ENCODE data around the gene ARRDC5. TPM values are rescaled to one million over a fixed set of nuclear protein-coding genes. Genes with fewer than 3 reads are reported as not detected.
A peak's percentile ranks its signal among the peaks of the same experiment; 100 is the strongest.
"Not testable (repeated sequence)": the region's sequence is repeated elsewhere in the genome, so short reads cannot be mapped to it uniquely, and the experiment has no call there.

The ARRDC5 gene
- total RNA-seq, 2 experiments from 2014 or later = 0.26 to 0.58 TPM

DNA sequence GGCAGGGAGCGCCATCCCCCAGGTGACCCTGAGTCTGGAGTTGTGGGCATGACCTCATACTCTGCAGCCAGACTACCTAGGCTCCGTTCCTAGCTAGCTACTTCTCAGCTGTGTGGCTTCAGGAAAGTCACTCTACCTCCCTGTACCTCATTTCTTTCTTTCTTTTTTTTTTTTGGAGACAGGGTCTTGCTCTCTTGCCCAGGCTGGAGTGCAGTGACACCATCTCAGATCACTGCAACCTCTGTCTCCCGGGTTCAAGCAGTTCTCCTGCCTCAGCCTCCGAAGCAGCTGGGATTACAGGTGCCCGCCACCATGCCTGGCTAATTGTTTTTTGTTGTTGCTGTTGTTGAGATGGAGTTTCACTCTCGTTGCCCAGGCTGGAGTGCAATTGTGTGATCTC is 50.2 kb downstream of the ARRDC5 start:
- ATAC-seq = no peak
- H3K27me3 Mint-ChIP-seq = no peaks in the 10 kb centered on the region
- CTCF ChIA-PET = interaction anchor here (0.6 to 15.7 kb wide), 14 partner anchors 12 to 178 kb away, joined by 3 to 418 read pairs (median 6); partner anchors contain the start of genes PLIN3 and TICAM1
- no peak overlapping the region for H3K4me3 Mint-ChIP-seq
- peaks cover 3% of the 10 kb centered on the region for H3K4me1 Mint-ChIP-seq
- no peak for DNase-seq
- peaks cover 4% of the 10 kb centered on the region for H3K36me3 Mint-ChIP-seq
- no peak overlapping the region for H3K27ac Mint-ChIP-seq
- no peaks in the 10 kb centered on the region for H3K9me3 Mint-ChIP-seq (ENCODE audit: low read depth)

DNA sequence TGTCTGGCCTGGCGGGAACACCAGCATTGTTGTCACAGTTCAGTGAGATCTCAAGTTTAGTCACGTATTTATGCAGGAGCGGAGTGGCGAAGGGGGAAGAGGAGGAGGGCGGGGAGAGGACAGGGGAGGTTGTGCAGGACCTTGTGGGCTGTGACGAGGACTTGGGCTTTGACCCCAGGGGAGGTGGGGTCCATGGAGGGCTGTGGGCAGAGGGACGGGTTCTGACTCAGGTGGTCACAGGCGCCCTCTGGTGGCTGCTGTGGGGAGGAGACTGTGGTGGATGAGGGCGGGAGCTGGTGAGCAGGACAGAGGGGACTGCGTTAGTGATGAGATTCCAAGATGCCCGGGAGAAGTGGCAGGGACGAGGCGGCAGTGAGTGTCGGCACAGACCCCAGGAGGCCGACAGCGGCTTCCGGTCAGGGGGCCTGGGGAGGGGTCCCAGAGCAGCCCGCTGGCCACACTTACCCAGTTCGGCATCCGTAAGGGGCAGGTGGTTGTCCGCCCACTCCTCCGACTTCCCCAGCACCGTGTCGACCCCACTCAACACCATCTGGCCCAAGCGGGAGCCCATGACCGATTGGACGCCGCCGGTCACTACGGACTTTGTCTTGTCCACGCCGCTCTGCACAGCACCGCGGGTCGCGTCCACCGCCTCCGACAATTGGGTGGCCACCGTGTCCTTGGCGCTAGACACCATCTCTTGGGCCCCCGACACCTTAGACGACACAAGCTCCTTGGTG is 51.0 kb downstream of the ARRDC5 start:
- Mint-ChIP-seq H3K4me3 (no peak overlapping the region), H3K36me3 (peaks cover 4% of the 10 kb centered on the region), H3K27ac (no peak overlapping the region), H3K27me3 (no peaks in the 10 kb centered on the region), H3K4me1 (peaks cover 3% of the 10 kb centered on the region), H3K9me3 (ENCODE audit: low read depth) (no peaks in the 10 kb centered on the region)
- DNase-seq (peak; percentile 82), ATAC-seq (peak; percentile 87)
- CTCF ChIA-PET = interaction anchor here (0.6 to 15.7 kb wide), 25 partner anchors 10 to 179 kb away, joined by 3 to 418 read pairs (median 4); partner anchors contain the start of genes PLIN3 and TICAM1

DNA sequence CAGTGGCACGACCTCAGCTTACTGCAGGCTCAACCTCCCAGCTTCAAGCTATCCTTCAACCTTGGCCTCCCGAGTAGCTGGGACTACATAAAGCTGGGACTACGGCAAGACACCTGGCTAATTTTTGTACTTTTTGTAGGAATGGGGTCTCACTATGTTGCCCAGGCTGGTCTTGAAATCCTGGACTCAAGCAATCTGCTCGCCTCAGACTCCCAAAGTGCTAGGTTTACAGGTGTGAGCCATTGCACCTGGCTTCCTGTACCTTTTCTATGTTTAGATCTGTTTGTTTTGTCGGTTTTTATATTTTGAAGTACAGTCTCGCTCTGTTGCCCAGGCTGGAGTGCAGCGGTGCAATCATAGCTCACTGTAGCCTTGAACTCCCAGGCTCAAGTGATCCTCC is 53.7 kb downstream of the ARRDC5 start:
- H3K36me3 Mint-ChIP-seq = peaks cover 8% of the 10 kb centered on the region
- no peaks in the 10 kb centered on the region for H3K27me3 Mint-ChIP-seq

DNA sequence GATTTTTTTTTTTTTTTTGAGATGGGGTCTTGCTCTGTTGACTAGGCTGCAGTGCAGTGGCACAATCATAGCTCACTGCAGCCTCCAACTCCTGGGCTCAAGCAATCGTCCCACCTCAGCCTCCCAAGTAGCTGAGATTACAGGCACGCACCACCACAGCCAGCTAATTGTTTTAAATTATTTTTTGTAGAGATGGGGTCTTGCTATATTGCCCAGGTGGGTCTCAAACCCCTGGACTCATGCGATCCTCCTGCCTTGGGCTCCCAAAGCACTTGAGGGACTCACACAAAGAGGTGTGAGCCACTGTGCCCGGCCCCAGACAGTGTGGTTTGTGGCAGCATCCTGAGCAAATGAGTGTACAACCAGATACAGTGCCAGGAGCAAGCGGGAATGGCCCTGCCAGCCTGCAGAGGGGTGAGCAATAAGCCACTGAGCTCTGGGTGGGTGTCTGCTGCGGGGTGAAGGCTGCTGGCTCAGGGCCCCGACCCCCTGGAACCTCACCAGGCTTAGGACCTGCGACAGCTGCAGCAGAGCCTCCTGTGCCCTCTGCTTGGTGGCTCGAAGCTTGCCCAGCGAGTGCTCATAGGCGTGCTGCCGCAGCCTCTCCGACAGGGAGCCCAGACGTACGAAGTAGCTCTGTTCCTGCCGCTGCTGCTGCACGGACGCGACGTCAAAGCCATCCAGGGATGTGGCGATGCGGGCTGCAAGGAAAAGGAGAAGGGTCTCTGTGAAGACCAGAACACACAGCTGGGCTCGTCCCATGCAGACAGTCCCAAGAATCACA is 55.3 kb downstream of the ARRDC5 start:
- H3K36me3 Mint-ChIP-seq = peaks cover 8% of the 10 kb centered on the region
- H3K9me3 Mint-ChIP-seq (ENCODE audit: low read depth) = no peaks in the 10 kb centered on the region
- peaks cover 3% of the 10 kb centered on the region for H3K4me1 Mint-ChIP-seq
- no peaks in the 10 kb centered on the region for H3K27me3 Mint-ChIP-seq
- ATAC-seq (no peak), DNase-seq (no peak)
- no peak overlapping the region for H3K27ac Mint-ChIP-seq
- no peak overlapping the region for H3K4me3 Mint-ChIP-seq
- CTCF ChIA-PET = interaction anchor here (1.0 to 15.7 kb wide), 2 partner anchors 19 to 39 kb away, joined by 4 to 418 read pairs; no protein-coding TSS in a partner anchor

More for the DNA sequence above, 53.7 kb downstream of the ARRDC5 start:
- CTCF ChIA-PET = interaction anchor here (15.7 kb wide), 1 partner anchor 41 kb away, joined by 418 read pairs; no protein-coding TSS in a partner anchor
- H3K27ac Mint-ChIP-seq = no peak overlapping the region
- H3K4me1 Mint-ChIP-seq = peaks cover 3% of the 10 kb centered on the region
- DNase-seq (no peak), ATAC-seq (no peak)
- no peaks in the 10 kb centered on the region for H3K9me3 Mint-ChIP-seq (ENCODE audit: low read depth)
- H3K4me3 Mint-ChIP-seq = no peak overlapping the region

DNA sequence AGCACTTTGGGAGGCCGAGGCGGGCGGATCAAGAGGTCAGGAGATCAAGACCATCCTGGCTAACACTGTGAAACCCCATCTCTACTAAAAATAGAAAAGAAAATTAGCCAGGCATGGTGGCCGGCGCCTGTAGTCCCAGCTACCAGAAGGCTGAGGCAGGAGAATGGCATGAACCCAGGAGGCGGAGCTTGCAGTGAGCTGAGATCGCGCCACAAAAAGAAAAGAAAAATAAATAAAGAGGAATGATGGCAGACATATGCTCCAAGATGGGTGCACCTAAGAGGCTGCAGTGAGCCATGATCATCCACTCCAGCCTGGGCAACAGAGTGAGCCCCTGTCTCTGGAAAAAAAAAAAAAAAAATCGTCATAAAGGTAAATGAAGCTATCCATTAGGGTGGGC is 56.7 kb downstream of the ARRDC5 start:
- H3K27ac Mint-ChIP-seq; H3K9me3 Mint-ChIP-seq (ENCODE audit: low read depth); H3K27me3 Mint-ChIP-seq; ATAC-seq; H3K4me3 Mint-ChIP-seq; DNase-seq; H3K4me1 Mint-ChIP-seq: not testable (repeated sequence)
- peaks cover 10% of the 10 kb centered on the region for H3K36me3 Mint-ChIP-seq
- CTCF ChIA-PET = interaction anchor here (0.7 to 15.7 kb wide), 3 partner anchors 37 to 746 kb away, joined by 3 to 418 read pairs (median 3); partner anchors contain the start of gene FEM1A

DNA sequence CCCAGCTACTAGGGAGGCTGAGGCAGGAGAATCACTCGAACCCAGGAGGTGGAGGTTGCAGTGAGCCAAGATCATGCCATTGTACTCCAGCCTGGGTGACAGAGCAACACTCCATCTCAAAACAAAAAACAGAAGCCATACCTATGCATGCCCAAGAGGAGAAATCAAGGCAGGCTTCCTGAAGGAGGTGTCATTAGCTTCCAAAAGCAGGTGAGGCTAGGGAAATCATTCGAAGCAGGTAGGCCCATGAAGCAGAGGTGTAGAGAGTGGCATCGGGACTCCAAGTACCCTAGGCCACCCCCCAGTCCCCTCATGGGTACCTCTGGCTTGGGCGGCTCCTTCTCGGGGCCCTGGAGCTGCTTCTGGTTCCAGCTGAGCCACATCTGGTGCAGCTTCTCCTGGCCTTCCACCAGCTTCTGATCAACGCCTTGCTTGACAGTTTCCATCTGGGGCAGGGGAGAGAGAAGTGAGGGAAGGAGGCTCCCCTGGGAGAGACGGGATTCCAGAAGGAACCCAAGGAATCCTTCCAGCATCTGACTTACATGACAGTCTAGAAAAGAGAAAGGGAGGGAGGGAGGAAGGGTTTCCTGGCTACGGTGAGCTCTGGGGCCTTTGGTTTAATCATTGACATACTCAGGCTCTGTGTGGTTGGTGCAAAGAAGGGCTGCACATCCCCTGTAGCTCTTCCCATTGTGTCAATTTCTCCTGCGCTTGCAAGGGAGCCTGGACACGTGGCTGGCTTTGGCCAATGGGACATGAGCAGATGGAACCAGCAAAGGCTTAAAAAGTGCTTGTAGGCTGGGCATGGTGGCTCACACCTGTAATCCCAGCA is 58.1 kb downstream of the ARRDC5 start:
- H3K4me1 Mint-ChIP-seq = peaks cover 20% of the 10 kb centered on the region
- no peak for DNase-seq
- no peak overlapping the region for H3K27ac Mint-ChIP-seq
- peaks cover 18% of the 10 kb centered on the region for H3K36me3 Mint-ChIP-seq
- no peaks in the 10 kb centered on the region for H3K27me3 Mint-ChIP-seq
- no peaks in the 10 kb centered on the region for H3K9me3 Mint-ChIP-seq (ENCODE audit: low read depth)
- ATAC-seq = no peak
- CTCF ChIA-PET = interaction anchor here (0.9 to 15.7 kb wide), 5 partner anchors 14 to 67 kb away, joined by 3 to 418 read pairs (median 3); no protein-coding TSS in a partner anchor
- H3K4me3 Mint-ChIP-seq = no peak overlapping the region

DNA sequence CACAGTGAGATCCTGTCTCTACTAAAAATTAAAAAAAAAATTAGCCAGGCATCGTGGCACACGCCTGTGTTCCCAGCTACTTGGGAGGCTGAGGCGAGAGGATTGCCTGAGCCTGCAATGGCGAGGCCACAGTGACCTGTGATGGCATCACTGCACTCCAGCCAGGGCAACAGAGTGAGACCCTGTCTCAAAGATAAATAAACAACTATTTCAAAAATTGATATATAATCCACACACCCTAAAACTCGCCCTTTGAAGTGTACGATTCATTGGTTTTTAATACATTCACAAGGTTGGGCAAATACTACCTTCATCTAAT is 59.1 kb downstream of the ARRDC5 start:
- Mint-ChIP-seq H3K9me3 (ENCODE audit: low read depth) (no peaks in the 10 kb centered on the region), H3K36me3 (peaks cover 25% of the 10 kb centered on the region), H3K27me3 (no peaks in the 10 kb centered on the region), H3K27ac (no peak overlapping the region), H3K4me1 (peaks cover 22% of the 10 kb centered on the region), H3K4me3 (no peak overlapping the region)
- ATAC-seq = no peak
- no peak for DNase-seq
- CTCF ChIA-PET = interaction anchor here (0.9 to 15.7 kb wide), 2 partner anchors 13 to 35 kb away, joined by 3 to 418 read pairs; no protein-coding TSS in a partner anchor

Small RNA genes within 50 kb of the gene (microRNA-seq; reads per million reads assigned to microRNA genes)
- not detected for gene MIR4747

Other genes with a start within 250 kb of the ARRDC5 start
- 10 to 100 TPM; 47.7 to 60.8 TPM for gene MYDGF, start 232.6 kb downstream of the ARRDC5 start, total RNA-seq
- gene DPP9, start 179.1 kb downstream of the ARRDC5 start, total RNA-seq = 10 to 100 TPM; 92.5 to 98.0 TPM
- 10 to 100 TPM; 11.5 to 16.8 TPM for gene FEM1A, start 111.2 kb downstream of the ARRDC5 start, total RNA-seq
- 10 to 100 TPM; 19.5 to 22.4 TPM for gene TICAM1, start 71.2 kb downstream of the ARRDC5 start, total RNA-seq
- gene PLIN3, start 35.2 kb downstream of the ARRDC5 start, total RNA-seq = 10 to 100 TPM; 29.0 to 32.4 TPM
- 100 to 1,000 TPM; 149 to 154 TPM for gene UHRF1, start 6.6 kb upstream of the ARRDC5 start, total RNA-seq
- gene KDM4B, start 66.2 kb upstream of the ARRDC5 start, total RNA-seq = 10 to 100 TPM; 31.2 to 42.3 TPM

Measured in activated CD8-positive, alpha-beta memory T cell treated with anti-CD3 and anti-CD28 coated beads, Interleukin-2, amount 10 ng/mL, durations not matched to agents 7 days and 5 days (primary cell).